SK-N-DZ (cell line): ENCODE measurements around the gene OR6P1.

ENCODE experiments used
- DNase-seq: peaks from one replicate; pipeline ENCODE4 v3.0.0-alpha.2; 2015; ENCODE audit warnings: low spot score

The OR6P1 gene

GRCh38 chr1:158520021-158520420, 50.4 kb downstream of the OR6P1 start:
- DNase-seq: no peak

- DNase-seq: no peak
Measured at GRCh38 chr1:158516966-158517365, 53.4 kb downstream of the OR6P1 start.
